ENCODE data around the gene APOA1.

The APOA1 gene

GRCh38 chr11:116786966-116787365, 50.5 kb downstream of the APOA1 start:
- no peak for DNase-seq

- DNase-seq = no peak
These were observed 51.1 kb downstream of the APOA1 start for GRCh38 chr11:116786326-116786725.

Data from fibroblast of skin of scalp (primary cell).